HG03066 (cell line): ENCODE measurements around the gene LAMB1.
"Not testable (repeated sequence)": the region's sequence is repeated elsewhere in the genome, so short reads cannot be mapped to it uniquely, and the experiment has no call there.

Source experiments
- ATAC-seq: cut with Tn5 transposase; IDR thresholded peaks from one replicate; pipeline ENCODE4 v1.9.1; 2021; ENCODE audit warnings: low read depth; ENCODE audit not compliant: unreplicated experiment

Gene LAMB1

DNA sequence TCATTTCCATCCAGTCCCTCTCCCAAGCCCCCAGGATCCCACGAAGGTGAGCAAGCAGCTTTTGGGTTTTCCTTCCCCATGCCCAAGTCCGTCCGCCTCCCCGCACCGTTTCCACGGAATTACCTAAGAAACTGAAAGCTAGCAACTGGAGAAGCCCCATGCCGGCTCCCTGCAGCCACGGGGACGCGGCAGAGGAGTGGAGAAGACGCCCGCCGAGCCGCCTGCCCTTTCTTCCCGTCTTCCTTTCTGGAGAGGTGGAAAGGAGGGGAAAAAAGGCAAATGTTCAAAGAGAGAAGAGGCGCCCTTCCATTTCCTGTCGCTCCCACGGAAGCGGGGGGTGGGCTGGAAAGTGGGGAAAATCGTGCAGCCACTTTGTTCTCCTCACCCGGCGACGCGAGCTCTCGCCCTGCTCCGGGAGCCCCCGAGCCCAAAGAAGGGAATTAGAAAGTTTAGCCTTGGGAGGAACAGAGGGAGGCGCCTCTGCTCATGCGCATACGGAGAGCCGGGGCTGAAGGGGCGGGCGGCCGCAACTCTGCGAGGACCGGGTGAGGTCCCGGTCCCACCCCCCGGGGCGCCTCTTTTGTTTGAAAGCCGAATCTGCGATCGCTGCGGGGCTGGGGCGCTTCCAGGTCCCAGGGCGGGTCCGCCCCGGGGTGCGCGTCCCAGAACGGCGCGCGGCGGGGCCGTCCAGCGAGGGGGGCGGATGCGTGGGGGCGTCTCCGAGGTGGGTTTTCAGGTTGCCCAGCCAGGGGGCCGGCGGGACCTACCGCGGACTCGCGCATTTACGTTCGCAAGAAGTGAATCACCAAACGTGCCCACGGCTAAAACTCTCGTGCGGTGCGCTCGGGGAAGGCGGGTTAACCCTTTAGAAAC lies at the start of gene LAMB1:
LAMB1 (minus strand) TSS at position 436 of the 873 bp plus-strand sequence; CDS start at position 160, 276 bp downstream.
- ATAC-seq = no peak

GRCh38 chr7:108051454-108051853 lies 48.5 kb upstream of the LAMB1 start:
- no peak for ATAC-seq

- ATAC-seq = no peak
These were observed 47.0 kb upstream of the LAMB1 start for GRCh38 chr7:108049962-108050361.

GRCh38 chr7:108048422-108048821 lies 45.5 kb upstream of the LAMB1 start:
- no peak for ATAC-seq

DNA sequence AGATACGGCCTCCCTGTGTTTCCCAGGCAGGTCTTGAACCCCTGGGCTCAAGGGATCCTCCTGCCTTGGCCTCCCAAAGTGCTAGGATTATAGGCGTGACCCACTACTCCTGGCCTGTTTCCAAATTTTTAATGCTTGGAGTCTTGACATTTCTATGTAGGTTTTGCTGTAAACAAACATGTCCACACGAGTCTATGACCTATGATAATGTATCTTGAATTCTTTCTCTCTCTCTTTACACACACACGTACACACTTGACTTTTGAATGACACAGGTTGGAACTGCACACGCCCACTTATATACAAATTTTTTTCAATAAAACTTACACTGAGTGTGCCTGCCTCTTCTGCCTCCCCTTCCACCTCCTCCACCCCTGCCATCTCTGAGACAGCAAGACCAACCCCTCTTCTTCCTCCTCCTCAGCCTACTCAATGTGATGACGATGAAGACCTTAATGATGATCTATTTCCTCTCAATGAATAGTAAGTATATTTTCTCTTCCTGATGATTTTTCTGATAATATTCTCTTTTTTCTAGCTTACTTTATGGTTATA lies 44.1 kb upstream of the LAMB1 start:
- ATAC-seq = no peak

GRCh38 chr7:108045669-108046068 lies 42.7 kb upstream of the LAMB1 start:
- no peak for ATAC-seq

DNA sequence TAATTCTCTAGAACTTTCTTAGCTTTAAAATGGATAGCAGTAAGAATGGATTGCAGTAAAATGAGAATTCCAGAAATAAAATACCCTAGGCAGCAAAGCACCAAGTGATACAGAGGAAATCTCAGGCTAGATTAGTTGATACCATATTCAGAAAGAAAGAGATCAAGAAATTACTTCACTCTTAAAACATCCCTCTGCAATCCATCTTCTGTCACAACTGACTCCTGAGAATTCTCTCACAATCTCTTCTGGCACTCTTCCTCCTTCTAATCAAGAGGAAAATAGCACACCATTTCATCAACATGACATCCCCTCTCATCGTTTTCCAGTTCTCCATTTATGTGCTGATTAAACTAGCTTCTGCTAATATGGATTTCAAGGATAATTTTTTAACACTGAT lies 42.2 kb upstream of the LAMB1 start:
- no peak for ATAC-seq

- ATAC-seq = no peak
These were observed 41.4 kb upstream of the LAMB1 start for GRCh38 chr7:108044345-108044744.

- no peak for ATAC-seq
These were observed 36.0 kb upstream of the LAMB1 start for GRCh38 chr7:108038986-108039385.

GRCh38 chr7:108037741-108038140 lies 34.8 kb upstream of the LAMB1 start:
- no peak for ATAC-seq

DNA sequence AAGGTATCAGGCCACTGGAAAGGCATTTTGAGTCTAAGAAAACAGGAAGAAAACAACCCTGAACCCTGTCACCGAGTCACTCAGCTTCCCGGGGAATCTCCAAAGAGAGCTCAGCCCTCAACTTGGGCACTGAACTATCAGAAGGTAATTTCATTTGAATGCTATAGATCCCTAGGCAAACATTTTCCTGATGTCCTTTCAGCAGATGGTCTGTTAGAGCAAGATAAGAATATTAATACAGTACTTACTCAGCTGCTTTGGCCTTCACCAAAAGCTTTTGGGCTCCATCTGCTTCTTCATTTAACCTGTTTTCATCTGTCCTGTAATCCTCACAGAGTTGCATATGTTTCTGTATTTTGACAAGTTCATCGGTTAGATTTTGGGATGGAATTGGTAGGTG lies 34.2 kb upstream of the LAMB1 start:
- ATAC-seq = no peak

DNA sequence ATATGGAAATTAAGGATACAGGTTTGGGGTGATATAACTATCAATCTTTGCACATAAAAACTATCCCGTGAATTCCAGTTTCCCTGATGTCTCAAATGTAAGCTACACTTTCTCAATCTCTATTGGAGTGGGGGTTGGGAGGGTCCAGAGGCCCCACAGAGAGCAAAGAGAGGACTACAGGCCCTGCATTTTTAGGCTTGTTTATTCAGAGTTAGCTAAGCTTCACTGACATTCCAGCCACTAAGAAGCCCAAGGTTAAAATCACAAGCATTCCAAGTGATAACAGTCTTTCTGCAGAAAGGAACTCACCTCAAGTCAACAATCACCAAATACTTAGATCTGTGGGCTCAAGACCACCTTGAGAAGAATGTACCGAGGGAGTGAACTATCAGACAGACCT lies 31.6 kb upstream of the LAMB1 start:
- ATAC-seq = no peak

DNA sequence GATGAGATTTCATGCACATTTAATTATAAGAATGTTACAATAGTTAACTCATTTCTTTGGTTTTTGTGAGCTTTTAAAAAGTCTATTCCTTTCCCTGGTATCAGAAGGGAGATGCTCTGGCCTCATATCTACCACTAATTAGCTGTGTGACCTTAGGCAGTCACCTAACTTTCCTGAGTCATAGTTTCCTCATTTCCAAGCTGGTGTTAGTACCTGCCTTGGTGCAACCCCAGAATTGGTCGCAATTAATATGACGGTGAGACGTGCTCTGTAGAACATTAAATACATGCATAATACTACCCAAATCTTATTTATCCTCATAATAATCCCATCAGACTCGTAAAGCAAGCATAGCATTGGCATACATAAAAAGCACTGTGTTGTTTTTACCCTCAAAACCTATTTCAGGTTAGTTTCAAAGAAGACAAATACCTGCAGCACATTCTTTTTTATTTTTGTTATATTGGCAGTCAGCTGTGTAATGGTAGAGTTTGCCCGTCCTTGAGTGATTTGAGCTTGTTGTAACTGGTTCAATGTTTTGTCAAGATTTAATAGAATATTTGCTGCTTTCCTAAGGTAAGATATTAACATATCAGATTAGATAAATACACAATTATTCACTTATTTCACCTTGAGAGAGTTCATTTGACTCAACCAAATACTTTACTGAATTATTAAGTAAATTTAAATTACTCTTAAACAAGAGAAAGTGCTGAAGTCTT lies 31.0 kb upstream of the LAMB1 start:
- ATAC-seq = no peak

GRCh38 chr7:108033309-108033708 lies 30.3 kb upstream of the LAMB1 start:
- not testable (repeated sequence) for ATAC-seq

- ATAC-seq = no peak
These were observed 27.6 kb upstream of the LAMB1 start for GRCh38 chr7:108030516-108030915.

GRCh38 chr7:108029034-108029433 lies 26.1 kb upstream of the LAMB1 start:
- no peak for ATAC-seq

GRCh38 chr7:108028111-108028510 lies 25.1 kb upstream of the LAMB1 start:
- ATAC-seq = no peak

DNA sequence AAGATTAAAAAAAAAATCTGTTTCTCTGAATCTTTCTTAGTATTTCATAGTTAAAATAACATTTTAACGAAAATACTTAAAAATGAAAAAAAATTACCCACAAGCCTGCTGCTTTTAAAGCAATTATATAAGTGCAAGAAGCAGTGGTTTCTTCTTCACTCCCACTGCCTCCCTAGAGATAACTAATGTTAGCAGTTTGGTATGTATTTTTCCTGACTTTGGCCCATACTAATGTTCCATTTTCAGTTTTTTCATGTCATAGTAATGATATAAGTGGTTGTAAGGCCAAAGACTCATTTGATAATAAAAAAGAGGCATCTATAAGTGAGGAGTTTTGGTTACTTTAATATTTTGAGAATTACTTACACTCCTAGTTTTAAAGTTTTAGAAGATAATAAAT lies 24.3 kb upstream of the LAMB1 start:
- no peak for ATAC-seq

DNA sequence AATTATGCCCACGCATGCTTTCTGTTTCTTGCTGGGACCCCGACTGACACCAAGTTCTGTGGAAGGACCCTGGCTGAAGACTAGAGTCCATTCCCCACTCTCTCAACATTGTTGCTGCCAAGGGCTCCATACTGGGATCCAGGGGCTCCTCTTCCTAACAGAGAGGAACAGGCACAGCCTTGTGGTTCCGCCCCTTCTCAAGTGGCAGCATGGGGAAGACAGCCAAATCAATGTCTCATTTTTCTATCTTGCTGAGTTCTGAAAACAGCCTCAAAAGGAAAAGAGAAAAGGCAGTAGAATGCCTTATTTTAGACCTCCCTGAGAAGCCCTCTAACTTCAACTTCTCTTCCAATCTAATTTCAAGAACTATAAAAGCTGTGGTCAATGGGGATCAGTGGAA lies 23.7 kb upstream of the LAMB1 start:
- no peak for ATAC-seq

DNA sequence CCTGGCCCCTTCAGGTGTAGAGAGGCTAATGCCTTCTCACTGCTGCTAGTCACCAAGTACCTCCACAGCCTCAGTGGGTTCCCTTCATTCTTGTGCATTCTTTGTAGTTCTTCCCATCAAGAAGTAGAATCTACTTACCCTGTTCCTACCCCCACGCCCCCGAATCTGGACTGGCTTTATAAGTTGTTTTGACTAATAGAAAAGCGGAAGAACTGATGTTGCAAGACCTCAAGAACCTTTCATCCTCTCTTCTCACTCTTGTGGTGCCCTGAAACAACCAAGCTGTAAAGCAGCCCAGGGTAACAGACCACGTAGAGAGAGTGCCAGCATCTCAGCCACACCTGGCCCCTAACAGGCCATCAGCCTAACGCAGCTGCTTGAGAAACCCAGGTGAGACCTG lies 23.2 kb upstream of the LAMB1 start:
- ATAC-seq = no peak

DNA sequence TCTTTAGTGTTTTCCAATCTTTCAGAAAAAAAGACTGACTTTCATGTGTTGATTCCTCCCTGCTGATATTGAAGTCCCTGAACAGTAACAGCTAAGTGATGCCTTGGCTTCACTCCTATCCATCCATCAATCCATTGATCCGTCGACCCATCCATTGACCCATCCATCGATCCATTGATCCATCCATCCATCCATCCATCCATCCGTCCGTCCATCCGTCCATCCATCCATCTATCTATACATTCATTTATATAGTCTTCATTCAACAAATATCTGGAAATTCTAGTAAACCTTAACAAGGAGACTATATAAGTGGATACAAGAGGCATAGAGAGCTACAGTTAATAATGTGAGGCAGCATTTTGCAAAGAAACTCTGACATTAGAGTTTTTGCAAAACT lies 21.6 kb upstream of the LAMB1 start:
- ATAC-seq = no peak

DNA sequence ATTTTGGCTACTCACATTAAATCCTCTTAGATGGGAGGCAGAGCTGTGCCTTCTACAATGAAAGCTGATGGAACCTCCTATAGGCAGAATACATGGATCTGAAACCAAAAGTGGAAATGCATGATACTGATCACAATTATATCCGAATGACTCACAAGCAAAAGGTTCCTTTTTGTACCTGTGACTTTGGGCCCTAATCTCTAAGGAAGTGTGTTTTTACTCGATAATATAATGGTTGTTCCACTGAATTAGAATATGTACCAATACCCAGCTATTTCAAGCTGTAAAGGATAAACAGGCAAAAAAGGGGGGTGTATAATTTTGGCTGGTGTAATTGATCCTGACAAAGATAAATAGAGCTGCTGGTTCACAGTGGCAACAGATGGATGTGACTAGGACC lies 17.6 kb upstream of the LAMB1 start:
- ATAC-seq = no peak
